Cardiac fibroblast (primary cell): Measurements from ENCODE around the gene PMIS2.

ENCODE experiments used
- DNase-seq, 2 donors: peaks; one replicate each; pipeline versions ENCODE4 v3.0.0 to v3.0.0-alpha.2; 2010; ENCODE audit warnings: low read depth in 2 of 2
- H3K4me3 ChIP-seq, 2 donors: replicated peaks in 1 of 2; 1 replicate in 1 of 2; 2 replicates in 1 of 2; pipeline ENCODE4 v1.5.1; 2011; ENCODE audit warnings: low read depth in 2 of 2, low read length in 2 of 2, mild to moderate bottlenecking in 2 of 2, moderate library complexity in 1 of 2
- TF ChIP-seq, protein P1 (sequence below): IDR thresholded peaks from one replicate; pipeline ENCODE4 v1.5.1; 2011; ENCODE audit warnings: low read depth, mild to moderate bottlenecking, low read length, inconsistent platforms

Gene PMIS2

DNA sequence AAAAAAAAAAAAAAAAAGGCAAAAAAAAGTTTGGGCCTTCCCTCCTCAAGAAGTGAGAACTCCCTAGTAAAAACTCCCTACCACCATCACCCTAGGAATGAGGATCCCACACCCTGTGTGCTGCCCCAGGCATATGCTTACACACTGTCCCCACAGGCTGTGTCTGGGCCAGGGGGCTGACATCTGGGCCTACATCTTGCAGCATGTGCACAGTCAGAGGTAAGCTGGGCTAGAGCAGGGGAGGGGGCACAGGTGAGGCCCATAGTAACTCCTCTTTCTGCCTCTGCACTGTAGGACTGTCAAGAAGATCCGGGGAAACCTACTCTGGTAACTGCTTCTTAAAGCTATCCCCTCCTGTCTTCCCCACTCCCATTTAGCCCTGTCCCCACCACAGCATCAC is 27.6 kb downstream of the PMIS2 start:
- no peak for DNase-seq
- no peak overlapping the region for H3K4me3 ChIP-seq
- TF ChIP-seq, protein P1, sequence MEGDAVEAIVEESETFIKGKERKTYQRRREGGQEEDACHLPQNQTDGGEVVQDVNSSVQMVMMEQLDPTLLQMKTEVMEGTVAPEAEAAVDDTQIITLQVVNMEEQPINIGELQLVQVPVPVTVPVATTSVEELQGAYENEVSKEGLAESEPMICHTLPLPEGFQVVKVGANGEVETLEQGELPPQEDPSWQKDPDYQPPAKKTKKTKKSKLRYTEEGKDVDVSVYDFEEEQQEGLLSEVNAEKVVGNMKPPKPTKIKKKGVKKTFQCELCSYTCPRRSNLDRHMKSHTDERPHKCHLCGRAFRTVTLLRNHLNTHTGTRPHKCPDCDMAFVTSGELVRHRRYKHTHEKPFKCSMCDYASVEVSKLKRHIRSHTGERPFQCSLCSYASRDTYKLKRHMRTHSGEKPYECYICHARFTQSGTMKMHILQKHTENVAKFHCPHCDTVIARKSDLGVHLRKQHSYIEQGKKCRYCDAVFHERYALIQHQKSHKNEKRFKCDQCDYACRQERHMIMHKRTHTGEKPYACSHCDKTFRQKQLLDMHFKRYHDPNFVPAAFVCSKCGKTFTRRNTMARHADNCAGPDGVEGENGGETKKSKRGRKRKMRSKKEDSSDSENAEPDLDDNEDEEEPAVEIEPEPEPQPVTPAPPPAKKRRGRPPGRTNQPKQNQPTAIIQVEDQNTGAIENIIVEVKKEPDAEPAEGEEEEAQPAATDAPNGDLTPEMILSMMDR, result no peak

DNA sequence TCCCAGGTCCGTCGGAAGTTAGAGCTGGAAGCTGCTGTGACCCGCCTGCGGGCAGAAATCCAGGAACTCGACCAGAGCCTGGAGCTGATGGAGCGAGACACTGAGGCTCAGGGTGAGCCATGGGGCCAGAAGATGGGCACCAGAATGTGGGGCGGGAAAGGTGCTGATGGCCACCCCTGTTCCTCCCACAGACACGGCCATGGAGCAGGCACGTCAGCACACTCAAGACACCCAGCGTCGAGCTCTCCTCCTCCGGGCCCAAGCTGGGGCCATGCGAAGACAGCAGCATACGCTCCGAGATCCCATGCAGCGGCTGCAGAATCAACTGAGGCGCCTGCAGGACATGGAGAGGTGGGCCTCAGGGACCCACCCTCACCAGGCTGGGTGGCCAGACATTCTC is 29.1 kb downstream of the PMIS2 start:
- H3K4me3 ChIP-seq, result no peak overlapping the region
- TF ChIP-seq, protein P1, result no peak
- no peak for DNase-seq

DNA sequence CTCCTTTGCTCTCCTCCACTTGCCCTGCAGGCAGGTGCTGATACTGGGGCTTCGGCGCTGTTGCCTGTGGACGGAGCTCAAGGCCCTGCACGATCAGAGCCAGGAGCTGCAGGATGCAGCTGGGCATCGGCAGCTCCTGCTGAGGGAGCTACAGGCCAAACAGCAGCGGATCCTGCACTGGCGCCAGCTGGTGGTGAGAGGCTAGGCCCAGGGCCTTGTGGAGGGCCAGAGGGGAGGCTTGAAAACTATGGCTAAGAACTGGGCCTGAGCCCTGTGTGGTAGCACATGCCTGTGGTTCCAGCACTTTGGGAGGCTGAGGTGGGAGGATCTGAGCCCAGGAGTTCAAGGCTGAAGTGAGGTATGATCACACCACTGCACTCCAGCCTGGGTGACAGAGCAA is 32.9 kb downstream of the PMIS2 start:
- TF ChIP-seq, protein P1, result no peak
- H3K4me3 ChIP-seq, result no peak overlapping the region
- DNase-seq, result no peak

DNA sequence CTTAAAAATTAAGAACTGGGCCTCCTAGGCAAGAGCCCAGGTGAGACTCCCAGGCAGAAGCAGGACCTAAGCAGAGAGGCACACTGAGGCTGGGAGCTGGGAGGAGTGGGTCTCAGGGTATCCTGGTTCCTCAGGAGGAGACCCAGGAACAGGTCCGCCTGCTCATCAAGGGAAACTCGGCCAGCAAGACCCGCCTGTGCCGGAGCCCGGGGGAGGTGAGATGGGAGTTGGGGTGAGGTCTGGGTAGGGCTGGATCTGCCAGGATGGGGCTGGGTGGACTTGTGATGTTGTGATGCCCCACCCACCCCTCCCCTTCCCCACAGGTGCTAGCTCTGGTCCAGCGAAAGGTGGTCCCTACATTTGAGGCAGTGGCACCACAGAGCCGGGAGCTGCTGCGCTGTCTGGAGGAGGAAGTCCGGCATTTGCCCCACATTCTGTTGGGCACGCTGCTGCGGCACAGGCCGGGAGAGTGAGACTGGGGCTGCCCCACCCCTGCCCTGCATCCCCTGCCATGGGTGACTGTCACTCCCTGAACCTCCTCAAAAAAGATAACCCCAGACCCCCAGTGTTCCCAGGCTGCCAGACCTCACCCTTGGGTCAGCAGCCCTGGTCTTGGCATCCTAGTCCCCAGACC is 33.4 kb downstream of the PMIS2 start:
- TF ChIP-seq, protein P1, result no peak
- H3K4me3 ChIP-seq, result no peak overlapping the region
- DNase-seq, result no peak

DNA sequence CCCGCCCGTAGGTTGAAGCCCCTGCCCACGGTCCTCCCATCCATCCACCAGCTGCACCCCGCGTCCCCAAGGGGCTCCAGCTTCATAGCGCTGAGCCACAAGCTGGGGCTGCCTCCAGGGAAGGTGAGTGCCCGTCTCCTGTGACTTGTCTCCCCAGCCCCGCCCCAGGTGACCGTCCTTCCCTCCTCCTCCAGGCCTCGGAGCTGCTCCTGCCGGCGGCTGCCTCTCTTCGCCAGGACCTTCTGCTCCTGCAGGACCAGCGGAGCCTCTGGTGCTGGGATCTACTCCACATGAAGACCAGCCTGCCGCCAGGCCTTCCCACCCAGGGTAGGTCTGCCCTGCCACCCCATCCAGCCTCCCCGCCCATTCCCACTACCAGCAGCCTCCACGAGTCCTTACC is 34.0 kb downstream of the PMIS2 start:
- no peak overlapping the region for H3K4me3 ChIP-seq
- DNase-seq, result no peak
- TF ChIP-seq, protein P1, result no peak

DNA sequence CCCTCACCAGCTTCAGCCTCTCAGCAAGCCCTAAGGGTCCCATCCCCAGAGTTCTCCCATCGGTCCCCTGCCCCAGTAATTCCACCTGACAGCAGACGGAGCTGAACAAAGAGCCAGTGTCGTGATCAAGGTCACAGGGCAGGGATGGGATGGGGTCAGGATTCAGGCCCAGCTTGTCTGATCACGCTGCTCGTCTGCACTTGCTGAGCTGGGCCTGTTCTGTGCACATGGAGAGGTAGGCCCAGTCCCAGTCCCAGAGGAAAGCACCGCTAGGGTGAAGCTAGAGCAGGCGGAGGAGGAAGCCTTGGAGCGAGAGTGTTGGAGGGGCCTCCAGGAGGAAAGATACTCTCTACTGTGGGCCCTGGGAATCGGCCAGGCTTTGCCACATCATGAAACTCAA is 35.7 kb downstream of the PMIS2 start:
- TF ChIP-seq, protein P1, result no peak
- no peak overlapping the region for H3K4me3 ChIP-seq
- DNase-seq, result no peak

DNA sequence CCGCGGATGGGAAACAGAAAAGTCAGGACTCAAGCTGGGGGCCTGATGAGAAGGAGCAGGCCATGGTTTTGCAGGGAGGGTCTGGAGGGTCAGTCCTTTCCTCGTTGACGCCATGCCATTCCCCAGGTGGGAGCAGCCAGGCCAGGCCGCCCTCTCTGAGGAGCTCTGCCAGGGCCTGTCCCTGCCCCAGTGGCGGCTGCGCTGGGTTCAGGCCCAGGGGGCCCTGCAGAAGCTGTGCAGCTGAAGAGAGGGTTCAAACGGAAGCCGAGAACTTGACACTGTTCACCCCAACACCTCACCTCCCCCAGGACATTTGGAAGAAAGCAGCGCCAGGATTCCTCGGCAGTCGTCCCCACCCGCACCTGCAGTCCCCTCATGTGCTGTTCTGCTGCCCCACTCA is 36.8 kb downstream of the PMIS2 start:
- no peak for DNase-seq
- H3K4me3 ChIP-seq, result no peak overlapping the region
- TF ChIP-seq, protein P1, result no peak
